ENCODE data around the gene FGG.

Gene FGG

DNA sequence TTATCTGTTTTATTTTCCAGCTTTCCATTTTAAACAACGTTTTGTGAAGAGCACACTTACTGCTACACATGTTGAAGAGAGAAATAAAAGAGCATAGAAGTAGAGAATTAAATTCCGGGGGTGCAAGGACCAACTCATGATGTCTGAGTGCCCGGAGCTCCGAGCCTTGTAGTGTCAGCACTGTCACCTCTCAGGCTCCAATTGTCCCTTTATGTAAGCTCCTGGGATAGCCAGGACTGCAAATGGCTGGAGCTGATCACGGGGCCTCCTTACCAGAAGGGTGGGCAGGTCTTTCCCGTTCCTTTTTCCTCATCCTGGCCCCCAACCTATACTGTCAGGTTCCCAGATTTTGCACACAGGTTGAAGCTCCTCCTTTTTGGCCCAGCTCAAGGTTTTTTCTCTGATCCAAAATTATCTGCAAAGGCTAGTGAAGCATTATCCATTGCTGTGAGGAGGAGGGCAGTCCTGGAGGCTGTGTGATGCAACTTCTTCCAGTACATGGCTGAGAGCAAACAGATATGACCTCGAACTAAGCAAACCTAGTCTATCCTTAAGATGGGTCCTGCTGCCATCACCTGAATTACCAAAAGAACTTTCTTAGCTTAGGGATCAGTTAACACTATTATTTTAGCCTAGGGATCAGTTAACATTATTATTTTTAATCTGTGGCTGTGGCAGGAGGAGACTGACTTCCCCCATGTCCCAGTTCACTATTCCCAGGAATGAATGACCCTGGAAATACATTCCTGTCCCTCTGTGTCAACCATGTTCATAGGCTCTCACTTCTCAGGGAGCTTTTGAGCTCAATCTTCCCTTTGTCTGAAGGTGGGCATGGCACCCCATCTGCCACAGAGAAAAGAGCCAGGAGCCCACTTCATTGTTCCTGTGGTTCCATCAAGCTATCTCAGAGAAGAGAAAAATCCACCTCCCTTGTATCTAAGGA, at the start of gene FGG:
Gene FGG, minus strand, starts transcription at position 185 of the 943 bp plus-strand sequence. Its CDS starts 47 bp downstream, at position 138.
- no peak for DNase-seq

DNA sequence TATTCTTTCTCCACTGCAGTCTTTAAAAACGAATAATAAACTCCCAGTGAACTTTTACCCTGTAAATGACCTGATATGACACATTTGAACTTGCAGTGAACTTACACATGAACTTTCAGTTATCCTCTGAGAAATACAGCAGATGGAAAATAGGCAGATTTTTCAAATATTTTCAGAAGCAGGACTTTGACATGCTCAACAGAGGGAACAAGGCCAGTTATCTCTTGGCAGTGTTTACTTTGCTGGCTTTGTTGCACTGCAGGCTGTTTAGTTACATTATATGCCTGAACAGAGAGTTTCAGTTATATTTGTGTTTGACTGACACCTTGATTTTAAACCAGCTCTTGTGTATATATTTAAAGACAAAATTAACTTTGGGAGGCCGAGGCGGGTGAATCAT, 47.6 kb upstream of the FGG start:
- DNase-seq, result no peak

- no peak for DNase-seq
Measured at GRCh38 chr4:154658680-154659405, 46.4 kb upstream of the FGG start.

- DNase-seq, result no peak
Measured at GRCh38 chr4:154643493-154643892, 31.0 kb upstream of the FGG start.

DNA sequence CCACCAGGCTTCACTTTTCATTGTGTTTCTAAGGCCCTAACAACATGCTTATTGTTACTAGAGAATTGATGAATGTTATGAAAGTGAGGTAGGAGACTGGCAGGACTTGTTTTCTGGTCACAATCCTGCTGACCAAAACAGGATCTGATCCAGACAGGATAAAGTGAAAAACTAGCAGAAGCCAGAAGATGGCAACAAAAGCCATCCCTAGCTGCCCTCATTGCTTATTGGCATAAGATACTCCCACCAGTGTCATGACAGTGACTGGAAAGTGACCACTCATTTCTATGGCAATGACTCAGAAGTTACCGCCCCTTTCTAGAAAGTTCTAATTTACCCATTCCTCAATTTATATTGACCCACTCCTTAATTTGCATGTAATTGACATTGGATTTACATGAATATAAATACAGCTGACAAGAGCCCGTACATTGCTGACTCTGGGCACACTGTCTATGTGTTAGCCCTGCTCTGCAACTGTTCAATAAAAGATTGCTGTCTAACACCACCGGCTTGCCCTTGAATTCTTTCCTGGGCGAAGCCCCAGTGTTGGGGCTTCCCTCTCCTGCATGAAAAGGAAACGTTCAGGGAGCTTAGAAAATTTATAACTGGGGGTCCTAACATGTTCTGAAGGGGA, 30.0 kb upstream of the FGG start:
- DNase-seq, result no peak

DNA sequence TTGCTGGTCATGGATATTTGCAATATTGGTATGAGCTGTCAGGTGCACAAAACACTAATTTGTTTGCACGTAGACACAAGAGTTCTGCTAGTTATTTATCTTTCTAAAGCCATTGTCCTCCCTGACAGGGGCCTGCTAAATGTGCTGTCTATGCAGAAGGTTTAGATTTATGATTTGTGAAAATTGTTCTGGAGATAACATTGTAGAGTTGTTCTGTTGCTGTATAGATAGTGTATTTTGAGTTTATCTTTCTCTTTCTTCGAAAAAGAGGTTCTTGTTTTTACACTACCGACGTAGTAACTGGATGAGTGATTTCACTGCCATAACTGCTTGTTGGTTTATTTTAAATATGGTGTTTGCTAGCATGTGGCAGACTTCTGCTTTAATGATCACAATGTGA, 28.5 kb upstream of the FGG start:
- no peak for DNase-seq

GRCh38 chr4:154634058-154634457, 21.6 kb upstream of the FGG start:
- DNase-seq, result no peak

DNA sequence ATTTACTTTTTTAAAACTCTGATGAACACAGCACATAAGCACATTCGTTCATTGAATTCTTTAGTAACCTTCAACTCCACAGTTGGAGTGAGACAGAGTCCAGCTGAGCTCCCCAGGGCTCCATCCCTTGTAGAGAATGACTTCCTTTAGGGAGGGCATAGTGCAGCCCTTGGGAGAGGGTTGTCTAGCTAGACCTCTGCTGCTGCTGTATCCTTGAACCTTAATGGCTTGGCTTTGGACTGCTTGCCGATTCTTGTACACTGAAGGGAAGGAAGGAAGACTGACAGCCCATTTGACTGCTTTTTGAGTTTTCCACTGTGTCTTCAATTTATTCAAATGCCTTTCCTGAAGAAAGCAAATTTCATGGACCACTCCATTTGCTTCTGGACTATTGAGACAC, 19.4 kb upstream of the FGG start:
- no peak for DNase-seq

GRCh38 chr4:154630324-154630723, 17.9 kb upstream of the FGG start:
- DNase-seq, result no peak

DNA sequence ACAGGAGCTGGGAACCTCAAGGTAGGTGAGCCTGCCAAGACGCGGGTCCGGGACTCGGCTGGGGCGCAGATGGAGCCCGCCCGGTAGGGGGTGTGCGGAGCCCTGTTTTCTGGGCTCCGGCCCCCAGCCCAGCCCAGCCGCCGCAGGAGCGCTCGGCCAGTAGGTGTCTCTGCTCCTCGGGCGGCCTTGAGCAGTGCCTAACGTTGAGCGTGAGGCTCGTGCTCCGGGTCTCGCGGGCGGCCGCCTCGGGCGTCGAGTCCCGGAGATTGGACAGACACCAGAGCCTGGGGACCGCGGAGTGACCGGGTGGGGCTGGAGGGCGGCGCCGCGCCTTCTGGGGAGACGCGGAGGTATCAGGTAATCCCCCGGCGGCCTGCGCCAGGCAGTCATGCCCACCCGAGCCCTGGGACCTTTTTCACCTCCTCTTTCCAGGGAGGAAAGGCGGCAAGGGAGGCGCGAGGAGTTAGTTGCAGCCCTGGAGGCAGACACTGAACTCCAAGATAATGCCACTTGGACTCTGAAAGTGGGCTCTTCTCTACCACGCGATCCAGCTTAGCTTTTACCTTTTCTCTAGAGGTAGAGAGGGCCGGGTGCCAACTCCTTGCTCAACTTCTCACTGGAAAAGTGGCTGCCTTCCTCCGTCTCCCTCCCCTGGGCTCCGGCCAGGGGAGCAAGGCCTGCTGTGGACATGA, 14.5 kb upstream of the FGG start:
- DNase-seq, result no peak

DNA sequence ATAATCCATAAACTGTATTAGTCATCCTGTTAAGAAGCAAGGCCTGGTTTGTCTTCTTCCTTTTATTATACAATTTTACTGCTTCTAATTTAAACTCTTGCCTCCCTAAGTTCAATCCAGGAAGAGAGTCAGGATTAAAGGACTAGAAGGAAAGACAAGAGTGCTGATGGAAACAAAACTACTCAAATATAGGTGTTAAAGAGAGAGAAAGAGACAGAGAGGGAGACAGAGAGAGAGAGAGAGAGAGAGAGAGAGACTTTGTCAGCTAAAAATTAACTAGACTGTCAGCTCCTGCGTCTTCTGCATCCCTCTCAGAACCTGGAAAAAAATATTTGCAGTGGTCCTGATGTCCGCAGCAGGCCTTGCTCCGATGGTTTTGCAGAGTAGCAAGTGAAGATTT, 13.5 kb upstream of the FGG start:
- DNase-seq, result no peak

DNA sequence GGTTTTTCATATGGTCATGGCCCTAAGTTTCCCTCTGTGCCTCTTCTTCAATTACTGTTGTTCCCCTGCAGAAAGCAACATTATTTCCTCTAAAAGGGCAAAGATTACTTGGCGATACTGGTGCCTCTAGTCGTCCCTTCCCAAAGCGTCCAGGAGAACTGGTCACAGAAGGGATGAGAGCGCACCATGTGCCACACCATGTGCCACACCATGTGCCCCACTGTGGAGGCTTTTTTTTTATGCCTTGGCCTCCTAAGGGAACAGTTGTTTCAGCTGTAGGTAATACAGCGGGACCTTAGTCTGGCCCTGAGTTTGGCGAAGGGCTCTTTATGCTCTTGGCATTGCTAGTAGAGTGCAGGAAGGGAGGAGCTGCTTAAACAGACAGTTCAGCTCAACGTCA, 11.5 kb upstream of the FGG start:
- DNase-seq, result no peak

GRCh38 chr4:154623436-154623835, 11.0 kb upstream of the FGG start:
- no peak for DNase-seq

GRCh38 chr4:154622598-154622997, 10.1 kb upstream of the FGG start:
- no peak for DNase-seq

- DNase-seq, result no peak
Measured at GRCh38 chr4:154620111-154620510, 7.7 kb upstream of the FGG start.

- no peak for DNase-seq
Measured at GRCh38 chr4:154618708-154619315, 6.4 kb upstream of the FGG start.

DNA sequence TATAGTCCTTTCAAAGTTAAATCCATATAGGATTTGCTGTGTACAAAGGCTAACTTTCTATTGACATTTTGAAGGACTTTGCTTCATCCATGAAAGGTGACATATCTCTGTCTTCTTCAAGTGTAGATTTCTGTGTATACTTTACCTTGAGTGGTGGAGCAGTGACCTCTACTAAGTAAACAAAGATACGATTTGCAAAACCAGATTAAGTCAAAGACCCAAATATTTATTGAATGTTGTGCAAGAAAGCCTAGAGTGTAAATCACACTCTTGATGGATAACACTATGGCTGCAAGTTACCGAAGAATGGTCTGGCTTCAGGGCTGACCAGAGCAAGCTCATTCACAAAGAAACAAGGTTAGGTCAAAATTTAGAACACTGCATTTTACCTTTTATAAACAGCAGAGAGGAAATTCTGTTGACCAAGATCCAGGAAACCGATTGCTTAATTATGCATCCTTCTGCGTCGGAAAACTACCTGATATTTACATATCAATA, 5.4 kb upstream of the FGG start:
- DNase-seq, result no peak

DNA sequence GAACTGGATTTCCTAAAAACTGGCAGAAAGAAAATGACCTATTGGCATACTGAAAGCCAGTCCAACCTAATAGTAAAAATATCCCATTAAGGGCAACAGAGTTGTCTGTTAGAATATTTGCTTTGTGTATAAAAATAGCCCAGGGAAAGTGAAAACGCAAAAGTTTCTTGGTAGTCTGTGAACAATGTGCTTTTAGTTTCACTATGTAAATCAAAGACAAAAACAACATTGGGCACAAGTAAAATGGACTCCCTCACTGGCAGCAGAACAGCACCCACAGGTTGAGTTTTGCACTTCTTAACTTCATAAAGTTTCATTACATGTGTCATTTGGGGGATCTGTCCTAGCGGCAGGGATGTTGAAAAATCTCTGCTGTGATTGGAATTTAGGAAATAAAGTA, 4.3 kb upstream of the FGG start:
- DNase-seq, result no peak

GRCh38 chr4:154616287-154616686, 3.8 kb upstream of the FGG start:
- DNase-seq, result no peak

- DNase-seq, result no peak
Measured at GRCh38 chr4:154615211-154615610, 2.8 kb upstream of the FGG start.

DNA sequence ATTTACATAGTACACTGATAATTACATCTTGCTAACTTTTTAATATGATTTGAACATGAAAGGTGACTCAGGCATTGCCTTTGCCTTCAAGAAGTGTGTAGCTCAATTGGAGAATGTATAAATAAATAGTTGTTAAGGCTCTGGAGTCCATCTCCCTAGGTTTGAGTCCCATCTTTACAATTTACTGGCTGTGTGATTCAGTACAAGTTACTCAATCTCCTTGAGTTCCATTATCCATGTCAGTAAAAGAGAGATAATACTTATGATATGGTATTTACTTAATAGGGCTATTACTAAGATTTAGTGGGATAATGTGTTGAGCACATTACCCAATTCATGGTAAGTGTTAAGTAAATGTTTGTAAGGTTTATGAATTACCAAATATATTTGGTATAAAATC, 1.9 kb upstream of the FGG start:
- no peak for DNase-seq

DNA sequence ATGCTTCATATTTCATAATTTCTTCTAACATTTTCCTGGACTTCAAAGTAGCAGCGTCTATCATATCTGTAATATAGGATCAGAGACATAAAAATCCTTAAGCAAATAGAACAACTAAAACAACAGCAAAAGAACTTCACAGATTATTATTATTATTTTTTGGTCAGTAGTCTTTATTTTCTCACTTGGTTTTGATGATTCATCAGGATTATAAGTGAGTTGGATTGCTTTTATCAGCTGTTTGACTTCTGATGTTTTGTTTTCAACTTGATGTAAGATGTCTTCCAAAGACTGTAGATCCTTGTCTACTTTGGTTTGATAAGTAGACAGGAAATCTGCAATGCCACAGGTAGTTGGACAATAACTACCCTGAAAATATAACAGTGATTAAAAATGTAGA, 623 bp downstream of the FGG start:
- DNase-seq, result no peak

GRCh38 chr4:154610582-154610981, 1.9 kb downstream of the FGG start:
- no peak for DNase-seq
